ENCODE results near the gene RHOH. TPM values are rescaled to one million over a fixed set of nuclear protein-coding genes. Genes with fewer than 3 reads are reported as not detected.

RHOH gene
- total and polyA plus RNA-seq, 10 of the 15 experiments (the other 5 are each of a cell fraction or from before 2014, with no cell fraction given), result 46.5 to 120 (median 57.9) TPM

- peaks cover 32 to 34% of the 10 kb centered on the region in 2 experiments for H3K36me3 ChIP-seq (ENCODE audit: control insufficient read depth in 2 of 2, insufficient read depth in 2 of 2, low read length in 1 of 2)
- POLR2A ChIA-PET, result interaction anchor here (0.6 kb wide), 1 partner anchor 33 kb away, joined by 6 read pairs; no protein-coding TSS in a partner anchor
- RAD21 ChIA-PET (ENCODE audit: unreplicated experiment), result interaction anchor here (1.4 to 1.6 kb wide), 2 partner anchors 33 to 61 kb away, joined by 3 to 4 read pairs; no protein-coding TSS in a partner anchor
- in situ Hi-C loops (cut with MboI) (no loop called here), intact Hi-C loops (cut with micrococcal nuclease; ENCODE audit: unreplicated experiment) (no loop called here)
- no peaks in the 10 kb centered on the region for H3K27me3 ChIP-seq (replicated peaks in 1 of 2; ENCODE audit: control insufficient read depth in 2 of 2, insufficient read depth in 2 of 2, low read length in 1 of 2)
- H3K27ac ChIP-seq (ENCODE audit: control insufficient read depth, insufficient read depth), result no peak overlapping the region
- no peak for ATAC-seq
- no peak for DNase-seq (ENCODE audit: low read depth, low spot score)
- no peaks in the 10 kb centered on the region for H3K9me3 ChIP-seq (replicated peaks; ENCODE audit: control insufficient read depth, insufficient read depth, low read length)
- no peaks in the 10 kb centered on the region for H3K4me1 ChIP-seq (ENCODE audit: control insufficient read depth, insufficient read depth, low read length)
- no peak for FAIRE-seq
- peaks cover 11% of the 10 kb centered on the region for H4K20me1 ChIP-seq (ENCODE audit: control insufficient read depth, insufficient read depth)
- no peak overlapping the region for H3K4me3 ChIP-seq
- WGBS (ENCODE audit: insufficient coverage, insufficient replicate concordance, low lambda C conversion rate, missing lambda C conversion rate), result 65% methylated on average over 3 of the region's 3 CpGs
- no TSS peak for BruUV-seq (replicated peaks)
- no peak overlapping the region for H2AFZ ChIP-seq (ENCODE audit: control insufficient read depth, low read depth, low read length)
- no peak for TF ChIP-seq CHD2 (IDR thresholded peaks at IDR 0.05; ENCODE audit: borderline replicate concordance, low read depth, low read length)
- TF ChIP-seq POLR2AphosphoS5 (IDR thresholded peaks at IDR 0.05; ENCODE audit: low read length), result peak; percentile 34
- no peak for TF ChIP-seq E2F8 (IDR thresholded peaks at IDR 0.05; ENCODE audit: low read depth, partially characterized antibody)
- SMC1A ChIA-PET (ENCODE audit: uncharacterized antibody, unreplicated experiment), result interaction anchor here (0.9 to 1.5 kb wide), 5 partner anchors 14 to 94 kb away, joined by 3 to 4 read pairs (median 3); no protein-coding TSS in a partner anchor
- H3K9ac ChIP-seq (ENCODE audit: control insufficient read depth, insufficient read depth, low read length), result no peak overlapping the region
- no peak overlapping the region for H3K4me2 ChIP-seq (ENCODE audit: control insufficient read depth, insufficient read depth)
- peaks cover 22% of the 10 kb centered on the region for H3K79me2 ChIP-seq (ENCODE audit: control insufficient read depth, insufficient read depth, low read length)
- CTCF ChIA-PET, result interaction anchor here (1.1 to 1.4 kb wide), 3 partner anchors 53 to 94 kb away, joined by 3 to 5 read pairs (median 3); no protein-coding TSS in a partner anchor
Measured at GRCh38 chr4:40245550-40245949, 48.7 kb downstream of the RHOH start.

Measured in GM12878 (cell line).